Fibroblast of pulmonary artery (primary cell): Measurements from ENCODE around the gene NLN.
"Not testable (repeated sequence)": the region's sequence is repeated elsewhere in the genome, so short reads cannot be mapped to it uniquely, and the experiment has no call there.

Source experiments
- DNase-seq: peaks from one replicate; pipeline ENCODE4 v3.0.0-alpha.2; 2010; ENCODE audit warnings: low read depth
- H3K4me3 ChIP-seq: replicated peaks from 2 replicates; pipeline ENCODE4 v1.5.1; 2011; ENCODE audit warnings: low read depth, mild to moderate bottlenecking, control low read depth, low read length, moderate library complexity
- CTCF ChIP-seq: IDR thresholded peaks from 2 replicates; pipeline ENCODE4 v1.5.1; 2011; ENCODE audit warnings: mild to moderate bottlenecking, control low read depth, low read length, inconsistent platforms; ENCODE audit errors: missing control alignments

NLN gene

GRCh38 chr5:65765582-65765981 lies 43.6 kb downstream of the NLN start:
- no peak for TF ChIP-seq CTCF
- no peak for DNase-seq
- H3K4me3 ChIP-seq: no peak overlapping the region

- TF ChIP-seq CTCF: no peak
- no peak overlapping the region for H3K4me3 ChIP-seq
- no peak for DNase-seq
These were observed 44.2 kb downstream of the NLN start for GRCh38 chr5:65766175-65766574.

GRCh38 chr5:65766781-65767180 lies 44.8 kb downstream of the NLN start:
- no peak for DNase-seq
- no peak for TF ChIP-seq CTCF
- H3K4me3 ChIP-seq: no peak overlapping the region

DNA sequence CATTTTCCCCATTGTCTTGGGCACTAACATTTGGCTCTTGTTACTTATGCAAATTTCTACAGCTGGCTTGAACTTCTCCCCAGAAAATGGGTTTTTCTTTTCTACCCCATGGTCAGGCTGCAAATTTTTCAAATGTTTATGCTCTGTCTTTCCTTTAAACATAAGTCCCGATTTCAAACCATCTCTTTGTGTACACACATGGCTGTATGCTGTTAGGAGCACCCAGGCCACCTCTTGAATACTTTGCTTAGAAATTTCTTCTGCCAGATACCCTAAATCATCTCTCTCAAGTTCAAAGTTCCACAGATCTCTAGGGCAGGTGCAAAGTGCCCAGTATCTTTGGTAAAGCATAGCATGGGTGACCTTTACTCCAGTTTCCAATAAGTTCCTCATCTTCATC lies 45.6 kb downstream of the NLN start:
- no peak for DNase-seq
- no peak for TF ChIP-seq CTCF
- no peak overlapping the region for H3K4me3 ChIP-seq

- DNase-seq: no peak
- TF ChIP-seq CTCF: no peak
- H3K4me3 ChIP-seq: no peak overlapping the region
These were observed 46.8 kb downstream of the NLN start for GRCh38 chr5:65768723-65769346.

DNA sequence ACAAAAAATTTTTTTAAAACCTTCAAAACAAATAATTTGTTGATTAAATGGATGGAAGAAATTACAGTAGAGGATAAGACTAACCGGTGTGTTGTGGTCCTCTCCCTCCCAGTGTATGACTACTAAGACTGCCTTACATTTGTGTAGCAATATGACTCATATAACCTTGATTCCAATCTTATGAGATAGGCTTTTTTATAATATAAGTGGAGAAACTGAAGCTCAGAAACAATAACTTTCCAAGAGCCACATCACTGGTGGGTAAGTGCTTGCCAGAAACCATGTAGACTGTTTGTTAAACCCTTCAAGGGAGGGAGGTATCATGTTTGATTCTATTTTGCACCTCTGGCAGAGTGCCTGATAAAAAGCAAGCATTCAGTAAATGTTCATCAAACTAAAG lies 47.5 kb downstream of the NLN start:
- peak; percentile 90 for DNase-seq
- no peak for TF ChIP-seq CTCF
- H3K4me3 ChIP-seq: no peak overlapping the region

DNA sequence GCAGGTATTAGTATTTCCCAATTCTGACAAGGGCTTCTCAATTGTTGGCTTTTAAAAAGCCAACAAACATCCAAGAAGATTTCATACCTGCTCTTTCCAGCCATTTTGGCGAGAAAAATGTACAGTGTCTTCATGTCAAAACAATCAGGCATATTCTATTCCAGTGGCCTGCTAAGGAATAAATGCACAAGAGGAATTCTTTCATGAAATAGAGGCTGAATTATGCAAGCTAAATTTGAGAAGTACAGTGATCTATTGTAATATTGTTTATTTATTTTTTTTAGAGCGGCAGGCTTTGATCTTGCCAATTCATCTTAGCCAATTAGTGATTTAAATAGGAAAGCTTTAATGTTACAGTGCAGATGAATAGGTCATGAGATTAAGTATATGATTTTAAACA lies 49.3 kb downstream of the NLN start:
- TF ChIP-seq CTCF: no peak
- no peak for DNase-seq

GRCh38 chr5:65772963-65773362 lies 51.0 kb downstream of the NLN start:
- H3K4me3 ChIP-seq, DNase-seq: not testable (repeated sequence)

More for the DNA sequence above, 49.3 kb downstream of the NLN start:
- H3K4me3 ChIP-seq: no peak overlapping the region
